Raji (cell line): ENCODE measurements around the gene SPC25.

Source experiments
- POLR2A ChIP-seq: IDR thresholded peaks from 2 replicates; pipeline ENCODE4 v1.6.1; 2011; ENCODE audit warnings: low read depth, low read length, control low read depth; ENCODE audit not compliant: insufficient read depth

The SPC25 gene

GRCh38 chr2:168890006-168890782, at the start of gene SPC25:
SPC25 (minus strand) TSS chr2:168890430; CDS start chr2:168889519, 911 bp downstream.
- peak; percentile 74 for TF ChIP-seq POLR2A

- no peak for TF ChIP-seq POLR2A
Observed at GRCh38 chr2:168939918-168940317, 49.7 kb upstream of the SPC25 start.

- TF ChIP-seq POLR2A = no peak
Observed at GRCh38 chr2:168939061-168939460, 48.8 kb upstream of the SPC25 start.

GRCh38 chr2:168935810-168936581, 45.8 kb upstream of the SPC25 start:
- TF ChIP-seq POLR2A = no peak

GRCh38 chr2:168934826-168935225, 44.6 kb upstream of the SPC25 start:
- no peak for TF ChIP-seq POLR2A

GRCh38 chr2:168930242-168930641, 40.0 kb upstream of the SPC25 start:
- no peak for TF ChIP-seq POLR2A

GRCh38 chr2:168929031-168929430, 38.8 kb upstream of the SPC25 start:
- TF ChIP-seq POLR2A = no peak

GRCh38 chr2:168928113-168928831, 38.0 kb upstream of the SPC25 start:
- TF ChIP-seq POLR2A = no peak

GRCh38 chr2:168926621-168927386, 36.6 kb upstream of the SPC25 start:
- TF ChIP-seq POLR2A = no peak

- TF ChIP-seq POLR2A = no peak
Observed at GRCh38 chr2:168920504-168921157, 30.4 kb upstream of the SPC25 start.

- TF ChIP-seq POLR2A = no peak
Observed at GRCh38 chr2:168916331-168916675, 26.1 kb upstream of the SPC25 start.

- no peak for TF ChIP-seq POLR2A
Observed at GRCh38 chr2:168915441-168916330, 25.5 kb upstream of the SPC25 start.

- no peak for TF ChIP-seq POLR2A
Observed at GRCh38 chr2:168913495-168913894, 23.3 kb upstream of the SPC25 start.
